Effector memory CD4-positive, alpha-beta T cell (primary cell): ENCODE measurements around the gene OSBPL3.

Source experiments
- DNase-seq, 3 donors: peaks; one replicate each; pipeline ENCODE4 v3.0.0-alpha.2; 2020
- H3K27ac ChIP-seq: 2 replicates; pipeline ENCODE4 v1.7.0; 2013; ENCODE audit warnings: mild to moderate bottlenecking, low read length, moderate library complexity; ENCODE audit not compliant: insufficient read depth, poor library complexity, severe bottlenecking
- H3K27me3 ChIP-seq: replicated peaks from 2 replicates; pipeline ENCODE4 v1.7.0; 2013; ENCODE audit warnings: mild to moderate bottlenecking, low read length; ENCODE audit not compliant: insufficient read depth, control insufficient read depth, poor library complexity, severe bottlenecking
- H3K36me3 ChIP-seq: 2 replicates; pipeline ENCODE4 v1.7.0; 2013; ENCODE audit warnings: mild to moderate bottlenecking, low read length, moderate library complexity; ENCODE audit not compliant: control insufficient read depth, insufficient read depth
- H3K4me1 ChIP-seq: 2 replicates; pipeline ENCODE4 v1.7.0; 2013; ENCODE audit warnings: low read length, mild to moderate bottlenecking; ENCODE audit not compliant: control insufficient read depth, insufficient read depth, poor library complexity, severe bottlenecking
- H3K4me3 ChIP-seq: 2 replicates; pipeline ENCODE4 v1.7.0; 2013; ENCODE audit warnings: low read length, low read depth, mild to moderate bottlenecking; ENCODE audit not compliant: insufficient read depth, poor library complexity, severe bottlenecking
- H3K9me3 ChIP-seq: 2 replicates; pipeline ENCODE4 v1.7.0; 2013; ENCODE audit warnings: mild to moderate bottlenecking, low read length, moderate library complexity; ENCODE audit not compliant: control insufficient read depth

Gene OSBPL3

DNA sequence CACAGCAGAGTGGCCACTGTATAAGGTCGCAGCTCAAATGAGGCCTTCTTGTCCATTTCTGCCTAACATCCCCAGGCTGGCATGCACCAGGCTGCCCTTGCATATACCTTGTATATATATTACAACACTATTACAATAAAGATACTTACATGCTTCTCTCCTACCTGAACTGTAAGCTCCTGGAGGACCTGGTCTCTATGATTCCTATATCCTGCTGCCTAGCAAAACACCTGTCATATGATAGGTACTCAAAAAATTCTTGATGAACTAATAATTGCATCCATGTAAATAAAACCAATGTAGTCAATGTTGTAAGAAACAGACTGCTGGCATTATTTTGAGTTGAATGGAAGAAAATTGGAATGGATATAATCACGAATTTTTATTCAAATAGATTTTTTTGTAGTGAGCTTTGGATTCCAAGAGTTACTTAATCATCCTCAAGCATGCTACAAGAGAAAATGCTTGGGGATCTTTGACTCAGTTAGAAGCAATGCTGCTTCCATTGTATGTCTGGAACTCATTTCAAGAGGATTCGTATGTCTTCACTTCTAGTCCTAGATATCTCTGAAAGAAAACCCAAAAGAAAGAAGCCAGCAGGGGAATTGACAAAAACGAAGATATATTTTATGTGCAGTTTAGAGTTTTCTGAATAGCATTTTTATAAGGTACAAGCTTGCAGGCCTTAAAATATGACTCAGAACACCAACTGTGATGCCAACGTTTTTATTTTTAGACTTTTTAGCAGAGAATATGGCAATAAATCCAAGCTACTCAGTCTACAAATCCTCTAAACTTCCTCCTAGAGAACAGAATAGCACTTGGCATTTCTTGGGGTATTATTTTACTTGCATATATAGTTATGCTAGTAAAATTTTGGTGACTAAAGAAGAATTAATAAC is 53.1 kb downstream of the OSBPL3 start:
- no peaks in the 10 kb centered on the region for H3K27me3 ChIP-seq
- H3K4me1 ChIP-seq = peaks cover 2% of the 10 kb centered on the region
- no peak overlapping the region for H3K27ac ChIP-seq
- H3K4me3 ChIP-seq = no peak overlapping the region
- H3K9me3 ChIP-seq = no peaks in the 10 kb centered on the region
- DNase-seq = no peak
- no peaks in the 10 kb centered on the region for H3K36me3 ChIP-seq

DNA sequence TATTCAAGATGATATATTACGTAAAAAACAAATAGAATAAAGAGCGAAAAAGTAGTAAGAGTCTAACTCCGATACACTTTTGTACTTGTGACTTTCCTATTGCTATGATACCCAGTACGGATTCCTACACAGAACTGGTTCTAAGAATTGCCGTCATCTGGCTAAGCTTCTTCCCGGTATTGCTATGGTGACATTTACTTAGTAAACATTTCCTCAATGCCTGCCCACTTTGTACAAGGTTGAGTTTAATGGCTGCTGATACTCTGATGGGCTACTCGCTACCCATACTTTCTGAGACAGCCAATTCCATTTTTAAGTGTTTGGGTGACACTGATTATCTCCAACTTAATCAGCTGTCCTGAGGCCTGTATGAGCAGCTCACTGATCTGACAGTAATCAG is 55.6 kb downstream of the OSBPL3 start:
- no peaks in the 10 kb centered on the region for H3K27me3 ChIP-seq
- peaks cover 17% of the 10 kb centered on the region for H3K4me1 ChIP-seq
- peak overlapping the region; percentile 46 for H3K27ac ChIP-seq
- H3K4me3 ChIP-seq = no peak overlapping the region
- H3K36me3 ChIP-seq = no peaks in the 10 kb centered on the region
- no peaks in the 10 kb centered on the region for H3K9me3 ChIP-seq
- no peak for DNase-seq

DNA sequence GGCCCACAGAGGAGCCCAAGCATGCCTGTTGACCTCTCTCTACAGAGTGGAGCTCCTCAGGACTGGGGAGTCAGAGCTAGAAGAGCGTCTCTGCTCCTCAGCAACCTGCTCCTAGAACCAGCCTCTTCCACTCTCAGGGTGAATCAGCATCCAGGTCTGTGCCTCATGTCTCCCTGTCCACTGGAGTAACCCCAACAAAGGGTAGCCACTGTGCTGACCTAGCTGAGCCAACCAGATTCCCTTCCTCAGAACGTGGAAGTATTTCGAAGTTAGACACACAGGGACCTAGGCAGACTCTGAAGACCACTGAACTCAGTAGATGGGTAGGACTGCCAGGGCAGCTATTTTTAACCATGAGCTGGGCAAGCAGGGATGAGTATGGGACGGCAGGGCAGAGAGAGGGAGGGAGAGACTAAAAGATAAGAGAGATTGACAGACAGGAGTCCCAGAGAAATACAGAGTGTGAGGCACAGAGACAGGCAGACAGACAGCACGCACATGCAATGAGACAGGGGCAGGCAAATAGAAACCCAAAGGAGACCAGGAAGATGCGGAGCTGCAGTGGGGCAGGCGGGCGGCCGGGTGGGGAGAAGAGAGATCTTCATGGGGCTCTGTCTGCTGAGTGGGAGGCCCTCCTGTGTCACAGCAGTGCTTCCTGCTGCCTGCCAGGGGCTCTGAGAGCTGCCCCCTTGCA is 56.7 kb downstream of the OSBPL3 start:
- H3K36me3 ChIP-seq = no peaks in the 10 kb centered on the region
- no peak overlapping the region for H3K4me3 ChIP-seq
- no peaks in the 10 kb centered on the region for H3K27me3 ChIP-seq
- no peak for DNase-seq
- peaks cover 17% of the 10 kb centered on the region for H3K4me1 ChIP-seq
- H3K27ac ChIP-seq = peak overlapping the region; percentile 46
- no peaks in the 10 kb centered on the region for H3K9me3 ChIP-seq

DNA sequence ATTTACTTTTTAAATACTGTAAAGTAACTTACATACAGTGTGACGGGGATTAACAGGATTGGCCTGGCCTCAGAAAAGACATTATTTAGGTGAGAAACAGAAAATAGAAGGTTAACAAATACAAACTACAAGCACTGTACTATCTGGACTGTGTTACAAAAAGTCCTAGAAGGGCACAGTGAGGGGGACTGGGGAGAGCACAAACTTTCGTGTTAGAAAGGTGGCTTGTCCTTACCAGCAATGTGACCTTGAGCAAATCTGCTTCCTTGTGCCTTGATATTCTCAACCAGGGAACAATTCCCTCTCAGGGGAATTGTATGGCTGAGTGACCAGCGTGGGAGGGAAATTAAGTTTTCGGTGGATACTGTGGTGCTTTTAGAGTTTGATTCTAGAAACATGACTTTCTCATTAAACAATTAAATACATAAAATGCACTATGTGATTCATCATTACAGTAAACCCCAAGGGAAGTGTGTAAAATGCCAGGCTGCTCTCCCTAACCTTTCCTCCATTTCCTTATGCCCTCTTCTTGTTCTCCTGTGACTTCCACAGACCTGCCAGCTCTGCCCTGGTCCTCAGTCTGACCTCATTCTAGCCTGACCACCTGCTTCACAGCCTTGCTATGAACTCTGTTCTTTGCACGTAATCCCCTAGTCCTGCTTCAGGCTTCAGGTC is 57.7 kb downstream of the OSBPL3 start:
- Histone ChIP-seq H3K4me3 (no peak overlapping the region), H3K27me3 (no peaks in the 10 kb centered on the region), H3K4me1 (peaks cover 17% of the 10 kb centered on the region), H3K36me3 (no peaks in the 10 kb centered on the region), H3K27ac (no peak overlapping the region), H3K9me3 (no peaks in the 10 kb centered on the region)
- DNase-seq = no peak

DNA sequence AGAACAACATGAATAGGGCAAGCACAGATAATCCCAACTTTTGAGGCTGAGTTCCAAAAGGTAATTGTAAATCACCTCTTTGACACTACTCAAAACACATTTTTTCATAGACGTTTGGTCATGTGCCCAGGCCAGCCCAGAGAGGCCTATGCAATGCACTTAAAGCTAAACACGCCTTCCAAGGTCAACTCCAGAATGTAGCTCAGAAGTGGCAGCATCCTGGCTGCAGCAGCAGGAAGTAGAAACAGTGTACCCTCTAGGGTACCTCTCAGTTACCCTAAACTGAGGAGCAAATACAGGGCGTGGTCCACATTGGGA is 58.7 kb downstream of the OSBPL3 start:
- H3K4me1 ChIP-seq = peaks cover 17% of the 10 kb centered on the region
- H3K36me3 ChIP-seq = no peaks in the 10 kb centered on the region
- H3K27me3 ChIP-seq = no peaks in the 10 kb centered on the region
- H3K4me3 ChIP-seq = no peak overlapping the region
- no peaks in the 10 kb centered on the region for H3K9me3 ChIP-seq
- H3K27ac ChIP-seq = no peak overlapping the region
- no peak for DNase-seq

DNA sequence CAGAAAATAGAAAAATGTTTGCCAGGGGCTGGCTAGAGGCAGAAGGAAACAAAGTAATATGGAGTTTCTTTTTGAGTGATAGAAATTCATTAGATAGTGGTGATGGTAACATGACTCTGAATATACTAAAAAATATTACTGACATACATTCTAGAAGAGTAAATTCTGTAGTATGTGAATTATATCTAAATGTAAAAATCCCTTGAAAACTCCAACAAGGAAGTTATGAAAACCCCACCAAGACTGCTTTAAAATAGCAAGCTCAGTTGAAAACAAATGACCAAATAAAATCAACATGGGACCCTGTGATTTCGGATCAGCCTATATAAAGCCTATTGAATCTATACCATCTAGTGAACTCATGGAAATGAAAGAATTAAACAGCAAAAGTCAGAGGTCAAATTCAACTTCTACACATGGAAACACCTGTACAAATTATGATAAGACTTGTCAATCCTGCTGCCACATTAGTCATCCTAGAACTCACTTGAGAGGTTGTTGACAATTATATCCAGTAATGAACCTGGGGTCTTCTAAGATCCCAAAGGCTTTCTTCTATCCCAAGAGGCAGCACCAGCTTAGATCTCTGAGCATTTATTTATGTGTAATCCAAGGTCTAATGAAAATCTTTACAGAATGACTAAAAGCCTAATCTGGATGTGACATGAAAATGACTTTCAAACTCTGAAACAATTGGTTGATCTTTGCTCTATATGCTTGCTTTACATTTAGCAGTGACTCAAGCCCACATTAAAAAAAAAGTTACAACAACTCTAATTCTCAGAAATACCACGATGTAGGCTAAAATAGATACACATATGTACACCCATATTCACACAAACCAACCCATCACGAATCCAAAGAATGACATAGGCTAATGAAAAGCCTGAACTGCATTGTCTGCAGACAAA is 59.3 kb downstream of the OSBPL3 start:
- H3K9me3 ChIP-seq = no peaks in the 10 kb centered on the region
- no peak overlapping the region for H3K27ac ChIP-seq
- no peaks in the 10 kb centered on the region for H3K27me3 ChIP-seq
- no peaks in the 10 kb centered on the region for H3K36me3 ChIP-seq
- H3K4me1 ChIP-seq = peaks cover 17% of the 10 kb centered on the region
- H3K4me3 ChIP-seq = no peak overlapping the region
- no peak for DNase-seq

DNA sequence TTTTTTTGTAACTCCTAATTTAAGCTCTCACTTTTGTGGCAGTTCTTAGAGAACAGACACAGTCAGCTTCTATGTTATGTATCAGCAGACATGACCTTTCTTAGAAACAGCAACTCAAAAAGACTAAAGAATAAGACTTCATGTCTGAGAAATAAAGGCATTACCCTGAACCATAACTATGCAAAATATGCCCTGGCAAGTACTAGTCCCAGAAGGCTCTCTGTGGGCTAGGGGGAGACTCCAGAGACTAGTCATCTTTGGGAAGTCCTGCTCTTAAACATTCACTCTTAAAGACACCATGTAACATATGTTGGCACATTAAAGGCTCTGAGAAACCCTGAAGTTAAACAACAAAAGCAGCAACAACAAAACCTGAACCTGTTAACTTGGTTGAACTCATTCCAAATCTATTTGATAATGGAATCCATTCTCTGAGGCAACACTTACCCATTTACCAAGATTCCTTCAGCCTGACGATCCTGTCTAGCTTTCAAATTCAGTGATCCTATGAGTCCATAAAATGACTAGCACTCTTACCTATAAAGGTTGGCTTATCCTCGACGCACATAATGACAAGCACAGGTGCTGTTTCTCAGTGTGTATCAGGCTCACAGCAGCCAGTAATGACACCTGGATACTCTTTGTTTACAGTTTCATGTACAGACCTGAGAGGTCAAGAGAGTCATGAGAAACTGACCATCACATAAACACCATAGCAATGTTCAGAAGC is 62.3 kb downstream of the OSBPL3 start:
- H3K27ac ChIP-seq = no peak overlapping the region
- no peaks in the 10 kb centered on the region for H3K9me3 ChIP-seq
- peaks cover 17% of the 10 kb centered on the region for H3K4me1 ChIP-seq
- DNase-seq = no peak
- no peak overlapping the region for H3K4me3 ChIP-seq
- H3K36me3 ChIP-seq = no peaks in the 10 kb centered on the region
- no peaks in the 10 kb centered on the region for H3K27me3 ChIP-seq

DNA sequence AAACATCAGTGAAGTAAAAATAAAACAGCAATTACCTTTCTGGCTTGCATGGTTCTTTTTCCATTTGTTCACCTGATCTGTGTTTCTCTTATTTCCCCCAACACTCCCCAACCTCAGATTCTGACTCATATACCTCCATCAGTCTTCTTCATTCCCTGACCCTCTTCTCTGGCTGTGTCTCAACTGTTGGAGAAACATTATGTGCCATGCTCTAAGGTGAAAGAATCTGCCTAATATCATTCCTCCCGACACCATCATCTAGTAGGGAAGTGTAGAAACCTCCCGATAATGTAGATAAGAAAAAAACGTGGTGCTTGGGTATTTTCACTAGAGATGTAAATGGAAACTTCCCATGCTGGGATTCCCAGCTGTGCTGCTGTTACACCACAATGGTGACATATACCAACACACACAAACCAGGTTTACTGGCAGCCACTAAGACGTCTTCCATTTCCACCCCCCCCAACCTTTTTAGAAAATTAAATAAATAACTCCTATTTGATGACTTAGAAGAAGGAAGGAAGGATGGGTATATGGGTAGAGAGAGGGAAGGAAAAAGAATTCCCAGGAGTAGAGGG is 63.4 kb downstream of the OSBPL3 start:
- DNase-seq = no peak
- Histone ChIP-seq H3K27me3 (no peaks in the 10 kb centered on the region), H3K9me3 (no peaks in the 10 kb centered on the region), H3K4me3 (no peak overlapping the region), H3K27ac (no peak overlapping the region), H3K4me1 (peaks cover 14% of the 10 kb centered on the region), H3K36me3 (no peaks in the 10 kb centered on the region)

DNA sequence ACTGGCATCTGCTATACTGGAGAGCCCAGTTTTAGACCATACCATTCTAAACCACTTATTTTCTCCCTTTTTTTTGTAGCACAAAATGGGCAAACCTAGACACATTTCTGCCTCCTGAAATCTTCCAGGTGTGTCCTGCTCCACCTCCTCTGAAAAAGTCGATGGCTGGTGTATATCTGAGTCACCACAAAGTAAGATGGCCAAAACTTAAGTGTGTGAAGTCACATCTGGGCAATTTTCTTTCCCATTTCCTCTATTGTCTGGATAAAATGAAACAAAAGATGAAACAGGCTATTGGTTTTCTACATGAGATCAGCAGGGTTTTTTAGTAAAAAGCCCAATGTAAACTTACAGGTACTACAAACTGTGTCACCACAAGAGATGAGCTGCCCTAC is 65.5 kb downstream of the OSBPL3 start:
- H3K4me3 ChIP-seq = no peak overlapping the region
- no peaks in the 10 kb centered on the region for H3K9me3 ChIP-seq
- no peak for DNase-seq
- H3K4me1 ChIP-seq = peaks cover 19% of the 10 kb centered on the region
- no peaks in the 10 kb centered on the region for H3K36me3 ChIP-seq
- H3K27me3 ChIP-seq = no peaks in the 10 kb centered on the region
- no peak overlapping the region for H3K27ac ChIP-seq
